IMR-90 (cell line): ENCODE measurements around the gene MFSD2B. TPM values are rescaled to one million over a fixed set of nuclear protein-coding genes. Genes with fewer than 3 reads are reported as not detected.
A peak's percentile ranks its signal among the peaks of the same experiment; 100 is the strongest.

Experiments used
- ATAC-seq: fragments of 200-7000 bp; cut with Tn5 transposase; 2 replicates; pipeline ENCODE4 v1.9.1; 2020; ENCODE audit warnings: low read depth, mild to moderate bottlenecking, moderate library complexity
- BruUV-seq: library from RNA; stranded (reverse); fragments of 400-500 nt; replicated peaks from 2 replicates; lab custom pipeline; 2021; lab: Mats Ljungman, UMichigan
- CTCF ChIA-PET: fragments of 300-600 bp; formaldehyde crosslinking; extraction: SDS; loops from one replicate; lab custom pipeline; 2021; ENCODE audit warnings: antibody characterized with exemption; lab: Yijun Ruan, JAX
- POLR2A ChIA-PET: fragments of 300-600 bp; sonication (Branson Sonifier 250); formaldehyde crosslinking; loops from one replicate; lab custom pipeline; 2022; ENCODE audit warnings: antibody characterized with exemption; ENCODE audit not compliant: unreplicated experiment; lab: Charles Lee
- DNase-seq: peaks from one replicate; pipeline ENCODE4 v3.0.0; 2013
- H2AFZ ChIP-seq: replicated peaks from 2 replicates; pipeline ENCODE3; 2013; ENCODE audit warnings: low read length, mild to moderate bottlenecking; ENCODE audit not compliant: poor library complexity
- H2AK5ac ChIP-seq: 2 replicates; pipeline ENCODE4 v1.6.1; 2013; ENCODE audit warnings: low read depth, low read length, inconsistent platforms
- H2AK9ac ChIP-seq: replicated peaks from 2 replicates; pipeline ENCODE3; 2013; ENCODE audit warnings: mild to moderate bottlenecking, low read depth, low read length, moderate library complexity; ENCODE audit not compliant: poor library complexity
- H2BK120ac ChIP-seq: 2 replicates; pipeline ENCODE4 v1.6.1; 2013; ENCODE audit warnings: low read depth, low read length, inconsistent platforms
- H2BK15ac ChIP-seq: 3 replicates; pipeline ENCODE4 v1.6.1; 2013; ENCODE audit warnings: low read depth, low read length, inconsistent platforms
- H2BK20ac ChIP-seq: 2 replicates; pipeline ENCODE4 v1.6.1; 2013; ENCODE audit warnings: low read depth, mild to moderate bottlenecking, inconsistent platforms, low read length, moderate library complexity
- H2BK5ac ChIP-seq: 2 replicates; pipeline ENCODE4 v1.6.1; 2013; ENCODE audit warnings: mild to moderate bottlenecking, low read depth, low read length, inconsistent platforms; ENCODE audit not compliant: poor library complexity, severe bottlenecking
- H3K14ac ChIP-seq: replicated peaks from 2 replicates; pipeline ENCODE4 v1.6.1; 2013; ENCODE audit warnings: low read depth, low read length, inconsistent platforms
- H3K18ac ChIP-seq: 2 replicates; pipeline ENCODE4 v1.6.1; 2013; ENCODE audit warnings: low read depth, low read length, control low read depth
- H3K23ac ChIP-seq: 2 replicates; pipeline ENCODE4 v1.6.1; 2013; ENCODE audit warnings: low read depth, low read length, inconsistent platforms
- H3K27ac ChIP-seq: 2 replicates; pipeline ENCODE4 v1.5.1; 2013; ENCODE audit warnings: mild to moderate bottlenecking, control low read depth, low read length; ENCODE audit not compliant: insufficient read depth
- H3K27me3 ChIP-seq: 2 replicates; pipeline ENCODE4 v1.6.1; 2013; ENCODE audit warnings: low read length; ENCODE audit not compliant: control insufficient read depth, insufficient read depth
- H3K36me3 ChIP-seq: 2 replicates; pipeline ENCODE4 v1.6.1; 2013; ENCODE audit warnings: low read length, mixed read lengths; ENCODE audit not compliant: control insufficient read depth, insufficient read depth
- H3K4ac ChIP-seq: 2 replicates; pipeline ENCODE4 v1.6.1; 2013; ENCODE audit warnings: low read depth, low read length, inconsistent platforms
- H3K4me1 ChIP-seq: 2 replicates; pipeline ENCODE4 v1.6.1; 2013; ENCODE audit warnings: low read length, mixed read lengths; ENCODE audit not compliant: control insufficient read depth, insufficient read depth
- H3K4me2 ChIP-seq: 2 replicates; pipeline ENCODE4 v1.6.1; 2013; ENCODE audit warnings: low read depth, mild to moderate bottlenecking, control low read depth, low read length, moderate library complexity
- H3K4me3 ChIP-seq: 2 replicates; pipeline ENCODE4 v1.5.1; 2013; ENCODE audit warnings: low read depth, mild to moderate bottlenecking, control low read depth, low read length, moderate library complexity; ENCODE audit not compliant: insufficient read depth
- H3K56ac ChIP-seq: 2 replicates; pipeline ENCODE4 v1.6.1; 2013; ENCODE audit warnings: low read length, inconsistent platforms; ENCODE audit not compliant: insufficient read depth; ENCODE audit errors: extremely low read depth
- H3K79me1 ChIP-seq, 2 experiments: 2 replicates each; pipeline ENCODE4 v1.6.1; 2013; ENCODE audit warnings: low read length in 2 of 2, inconsistent platforms in 1 of 2, low read depth in 1 of 2
- H3K9ac ChIP-seq: 2 replicates; pipeline ENCODE4 v1.6.1; 2013; ENCODE audit warnings: low read depth, low read length, control low read depth
- H3K9me1 ChIP-seq: 2 replicates; pipeline ENCODE4 v1.6.1; 2013; ENCODE audit warnings: low read length, inconsistent platforms; ENCODE audit not compliant: insufficient read depth
- H3K9me3 ChIP-seq: 2 replicates; pipeline ENCODE4 v1.6.1; 2013; ENCODE audit warnings: low read length; ENCODE audit not compliant: control insufficient read depth, insufficient read depth
- H4K20me1 ChIP-seq: 2 replicates; pipeline ENCODE4 v1.6.1; 2013; ENCODE audit warnings: low read length, inconsistent platforms; ENCODE audit not compliant: insufficient read depth
- H4K5ac ChIP-seq: 2 replicates; pipeline ENCODE4 v1.6.1; 2013; ENCODE audit warnings: mild to moderate bottlenecking, low read depth, low read length, control low read depth
- H4K8ac ChIP-seq, 2 experiments: 2 replicates each; pipeline ENCODE4 v1.6.1; 2013; ENCODE audit warnings: low read depth in 2 of 2, low read length in 2 of 2, control low read depth in 1 of 2, inconsistent platforms in 1 of 2
- H4K91ac ChIP-seq: 2 replicates; pipeline ENCODE4 v1.6.1; 2013; ENCODE audit warnings: low read depth, low read length, inconsistent platforms; ENCODE audit not compliant: insufficient read depth
- BHLHE40 ChIP-seq: fragments of 150-350 bp; IDR thresholded peaks from 2 replicates; pipeline ENCODE4 v1.6.1; 2016; ENCODE audit warnings: mild to moderate bottlenecking, low read depth, low read length
- CEBPB ChIP-seq: IDR thresholded peaks from 2 replicates; pipeline ENCODE4 v1.6.1; 2012; ENCODE audit warnings: low read depth, low read length, improper control_type of control experiment
- FOS ChIP-seq: fragments of 150-350 bp; IDR thresholded peaks from 2 replicates; pipeline ENCODE4 v1.6.1; 2016; ENCODE audit warnings: low read depth, low read length
- MAFK ChIP-seq: IDR thresholded peaks from 2 replicates; pipeline ENCODE4 v1.6.1; 2012; ENCODE audit warnings: low read depth, low read length, improper control_type of control experiment
- MAZ ChIP-seq: IDR thresholded peaks from 2 replicates; pipeline ENCODE4 v1.6.1; 2012; ENCODE audit warnings: low read depth, mild to moderate bottlenecking, low read length, improper control_type of control experiment, moderate library complexity, borderline replicate concordance
- MXI1 ChIP-seq: IDR thresholded peaks from 2 replicates; pipeline ENCODE4 v1.6.1; 2012; ENCODE audit warnings: low read depth, mild to moderate bottlenecking, low read length, moderate library complexity, borderline replicate concordance
- NFE2L2 ChIP-seq: fragments of 150-350 bp; IDR thresholded peaks from 2 replicates; pipeline ENCODE4 v1.6.1; 2016; ENCODE audit warnings: low read depth, mild to moderate bottlenecking, low read length
- POLR2A ChIP-seq: IDR thresholded peaks from 2 replicates; pipeline ENCODE4 v1.6.1; 2012; ENCODE audit warnings: mild to moderate bottlenecking, low read depth, low read length
- RCOR1 ChIP-seq: IDR thresholded peaks from 2 replicates; pipeline ENCODE4 v1.6.1; 2012; ENCODE audit warnings: mild to moderate bottlenecking, low read length, improper control_type of control experiment; ENCODE audit not compliant: insufficient replicate concordance
- RFX5 ChIP-seq: IDR thresholded peaks from 2 replicates; pipeline ENCODE4 v1.8.0; 2012; ENCODE audit warnings: low read depth, mild to moderate bottlenecking, low read length, moderate library complexity
- SMC3 ChIP-seq: fragments of 150-350 bp; IDR thresholded peaks from 2 replicates; pipeline ENCODE4 v1.6.1; 2016; ENCODE audit warnings: low read depth, mild to moderate bottlenecking, antibody characterized with exemption, low read length, moderate library complexity
- WGBS, 2 experiments: methylation state at CpG; one replicate each; pipeline versions ENCODE4 v1.1.5 to v1.1.7; 2013; ENCODE audit warnings: missing lambda C conversion rate in 2 of 2; ENCODE audit not compliant: insufficient read length in 1 of 2; ENCODE audit errors: extremely low coverage in 2 of 2; 5-methylcytosine and 5-hydroxymethylcytosine counted together
- dilution Hi-C: fragments of 300-500 bp; cut with HindIII; formaldehyde crosslinking; loops from one replicate; pipeline ENCODE4 v1.14.3; 2018; ENCODE audit warnings: low sequenced_read_pairs; ENCODE audit not compliant: unreplicated experiment
- in situ Hi-C: fragments of 300-500 bp; cut with MboI; formaldehyde crosslinking; loops from 3 replicates; pipeline ENCODE4 v1.14.3; 2019; ENCODE audit warnings: low sequenced_read_pairs, inconsistent platforms, mixed read lengths
- intact Hi-C: fragments of 100-400 bp; cut with micrococcal nuclease; formaldehyde crosslinking; loops from 2 replicates; pipeline ENCODE4 v1.10.0; 2022
- polyA plus RNA-seq, 3 experiments: library from polyadenylated mRNA; depleted of rRNA; stranded (reverse); fragments of >200 nt; gene quantifications; 2 replicates each; pipeline ENCODE4 v1.2.3, GENCODE V29; 2012; ENCODE audit warnings: low replicate concordance in 1 of 3
- total RNA-seq: library from RNA; depleted of rRNA; stranded (reverse); fragments of >200 nt; gene quantifications from 2 replicates; pipeline ENCODE4 v1.2.3, GENCODE V29; 2012
- TF ChIP-seq, protein P1 (sequence below): conservative IDR thresholded peaks from 2 replicates; pipeline ENCODE4 v1.5.1; 2012; ENCODE audit warnings: mild to moderate bottlenecking, low read depth, low read length, improper control_type of control experiment
- TF ChIP-seq, protein P2 (sequence below): fragments of 150-350 bp; IDR thresholded peaks from 2 replicates; pipeline ENCODE4 v1.6.1; 2017; ENCODE audit warnings: mild to moderate bottlenecking, antibody characterized with exemption, low read length, low read depth

Gene MFSD2B
- total and polyA plus RNA-seq, 2 of the 4 experiments (the other 2 are of a cell fraction): 0.05 TPM; not detected in 1

DNA sequence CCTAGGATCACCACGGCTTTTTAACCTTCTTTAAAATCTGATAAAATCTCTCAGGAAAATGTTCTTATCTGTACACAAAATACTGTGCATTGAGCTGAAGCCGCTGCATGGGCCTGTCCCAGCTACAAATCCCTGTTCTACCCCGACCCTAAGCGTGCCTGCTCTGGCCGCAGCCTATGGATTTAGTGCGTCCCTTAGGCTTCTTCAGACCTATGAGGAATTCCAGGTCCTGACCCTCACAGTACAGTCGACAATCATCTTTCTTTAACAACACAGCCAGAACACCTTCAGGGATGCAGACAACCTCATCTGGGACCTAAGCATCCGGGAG is 37.8 kb downstream of the MFSD2B start:
- Histone ChIP-seq H3K4me2 (peak overlapping the region; percentile 33), H3K4me1 (no peaks in the 10 kb centered on the region), H2BK15ac (peak overlapping the region; percentile 56; the same call in 2 of the 3 replicates), H3K4me3 (no peak overlapping the region), H3K36me3 (no peaks in the 10 kb centered on the region), H3K56ac (peak overlapping the region; percentile 9; the same call in 1 of the 2 replicates), H2AK5ac (peak overlapping the region; percentile 66), H3K9ac (no peak overlapping the region), H3K27me3 (no peaks in the 10 kb centered on the region), H3K14ac (peak overlapping the region; percentile 70; the same call in 1 of the 2 replicates), H3K27ac (no peak overlapping the region), H3K9me1 (peaks cover 8% of the 10 kb centered on the region), H2BK120ac (peak overlapping the region; percentile 35; the same call in 1 of the 2 replicates), H3K79me1 (peaks cover 11 to 21% of the 10 kb centered on the region in 2 experiments; a peak in 3 of 4 replicates), H4K8ac (peak overlapping the region; percentile 94 to 97), H3K4ac (peak overlapping the region; percentile 84), H4K5ac (peak overlapping the region; percentile 72), H2AFZ (peak overlapping the region; percentile 97), H2BK20ac (no peak overlapping the region), H4K91ac (peak overlapping the region; percentile 15; the same call in 1 of the 2 replicates), H3K9me3 (no peaks in the 10 kb centered on the region), H3K18ac (no peak overlapping the region), H2BK5ac (no peak overlapping the region), H3K23ac (no peak overlapping the region), H2AK9ac (peak overlapping the region; percentile 60), H4K20me1 (no peaks in the 10 kb centered on the region)
- intact Hi-C loops (loop anchor here (10.0 kb wide), 1 partner anchor 103 kb away; the partner anchor contains the start of gene UBXN2A), dilution Hi-C loops (no loop called here), in situ Hi-C loops (no loop called here)
- ATAC-seq (no peak), DNase-seq (no peak)
- 41% methylated on average over 4 of the region's 8 CpGs; no CpG with 5 or more reads in 1 of the 2 experiments for WGBS, 2 experiments
- CTCF ChIA-PET: interaction anchor here (0.6 to 1.1 kb wide), 3 partner anchors 12 to 63 kb away, joined by 3 to 4 read pairs (median 4); no protein-coding TSS in a partner anchor
- POLR2A ChIA-PET: interaction anchor here (0.6 to 1.5 kb wide), 3 partner anchors 10 to 60 kb away, joined by 3 to 6 read pairs (median 5); no protein-coding TSS in a partner anchor
- BruUV-seq: no TSS peak
- TF ChIP-seq, protein P1, sequence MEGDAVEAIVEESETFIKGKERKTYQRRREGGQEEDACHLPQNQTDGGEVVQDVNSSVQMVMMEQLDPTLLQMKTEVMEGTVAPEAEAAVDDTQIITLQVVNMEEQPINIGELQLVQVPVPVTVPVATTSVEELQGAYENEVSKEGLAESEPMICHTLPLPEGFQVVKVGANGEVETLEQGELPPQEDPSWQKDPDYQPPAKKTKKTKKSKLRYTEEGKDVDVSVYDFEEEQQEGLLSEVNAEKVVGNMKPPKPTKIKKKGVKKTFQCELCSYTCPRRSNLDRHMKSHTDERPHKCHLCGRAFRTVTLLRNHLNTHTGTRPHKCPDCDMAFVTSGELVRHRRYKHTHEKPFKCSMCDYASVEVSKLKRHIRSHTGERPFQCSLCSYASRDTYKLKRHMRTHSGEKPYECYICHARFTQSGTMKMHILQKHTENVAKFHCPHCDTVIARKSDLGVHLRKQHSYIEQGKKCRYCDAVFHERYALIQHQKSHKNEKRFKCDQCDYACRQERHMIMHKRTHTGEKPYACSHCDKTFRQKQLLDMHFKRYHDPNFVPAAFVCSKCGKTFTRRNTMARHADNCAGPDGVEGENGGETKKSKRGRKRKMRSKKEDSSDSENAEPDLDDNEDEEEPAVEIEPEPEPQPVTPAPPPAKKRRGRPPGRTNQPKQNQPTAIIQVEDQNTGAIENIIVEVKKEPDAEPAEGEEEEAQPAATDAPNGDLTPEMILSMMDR: no peak
- TF ChIP-seq NFE2L2 (no peak), BHLHE40 (no peak), POLR2A (no peak), FOS (no peak), MXI1 (no peak), RCOR1 (no peak), CEBPB (no peak), MAZ (no peak), RFX5 (no peak), SMC3 (no peak), MAFK (no peak)
- TF ChIP-seq, protein P2, sequence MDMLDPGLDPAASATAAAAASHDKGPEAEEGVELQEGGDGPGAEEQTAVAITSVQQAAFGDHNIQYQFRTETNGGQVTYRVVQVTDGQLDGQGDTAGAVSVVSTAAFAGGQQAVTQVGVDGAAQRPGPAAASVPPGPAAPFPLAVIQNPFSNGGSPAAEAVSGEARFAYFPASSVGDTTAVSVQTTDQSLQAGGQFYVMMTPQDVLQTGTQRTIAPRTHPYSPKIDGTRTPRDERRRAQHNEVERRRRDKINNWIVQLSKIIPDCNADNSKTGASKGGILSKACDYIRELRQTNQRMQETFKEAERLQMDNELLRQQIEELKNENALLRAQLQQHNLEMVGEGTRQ: no peak
